ENCODE results near the gene RHO.
"Not testable (repeated sequence)": the region's sequence is repeated elsewhere in the genome, so short reads cannot be mapped to it uniquely, and the experiment has no call there.

The RHO gene

GRCh38 chr3:129528589-129529100 lies at the start of gene RHO:
TSS of gene RHO (plus strand) at chr3:129528639. CDS start at chr3:129528734, 95 bp downstream.
- no peak for DNase-seq (ENCODE audit: low read depth)

GRCh38 chr3:129481225-129481765 lies 47.1 kb upstream of the RHO start:
- DNase-seq (ENCODE audit: low read depth), result not testable (repeated sequence)

GRCh38 chr3:129481766-129482332 lies 46.6 kb upstream of the RHO start:
- DNase-seq (ENCODE audit: low read depth), result peak; percentile 12

GRCh38 chr3:129482721-129483120 lies 45.7 kb upstream of the RHO start:
- no peak for DNase-seq (ENCODE audit: low read depth)

GRCh38 chr3:129483870-129484269 lies 44.6 kb upstream of the RHO start:
- no peak for DNase-seq (ENCODE audit: low read depth)

- DNase-seq (ENCODE audit: low read depth), result not testable (repeated sequence)
Observed at GRCh38 chr3:129485146-129485545, 43.3 kb upstream of the RHO start.

GRCh38 chr3:129485721-129486663 lies 42.4 kb upstream of the RHO start:
- DNase-seq (ENCODE audit: low read depth), result no peak

GRCh38 chr3:129486664-129487035 lies 41.8 kb upstream of the RHO start:
- DNase-seq (ENCODE audit: low read depth), result no peak

- DNase-seq (ENCODE audit: low read depth), result no peak
Observed at GRCh38 chr3:129487183-129487867, 41.1 kb upstream of the RHO start.

GRCh38 chr3:129487868-129488335 lies 40.5 kb upstream of the RHO start:
- not testable (repeated sequence) for DNase-seq (ENCODE audit: low read depth)

- DNase-seq (ENCODE audit: low read depth), result not testable (repeated sequence)
Observed at GRCh38 chr3:129489258-129489657, 39.2 kb upstream of the RHO start.

GRCh38 chr3:129490273-129490675 lies 38.2 kb upstream of the RHO start:
- peak; percentile 26 for DNase-seq (ENCODE audit: low read depth)

GRCh38 chr3:129491077-129491476 lies 37.4 kb upstream of the RHO start:
- DNase-seq (ENCODE audit: low read depth), result not testable (repeated sequence)

- no peak for DNase-seq (ENCODE audit: low read depth)
Observed at GRCh38 chr3:129491794-129492193, 36.6 kb upstream of the RHO start.

GRCh38 chr3:129492691-129493090 lies 35.7 kb upstream of the RHO start:
- DNase-seq (ENCODE audit: low read depth), result no peak

- DNase-seq (ENCODE audit: low read depth), result no peak
Observed at GRCh38 chr3:129493206-129493605, 35.2 kb upstream of the RHO start.

- DNase-seq (ENCODE audit: low read depth), result not testable (repeated sequence)
Observed at GRCh38 chr3:129494499-129494898, 33.9 kb upstream of the RHO start.

GRCh38 chr3:129495006-129495639 lies 33.3 kb upstream of the RHO start:
- DNase-seq (ENCODE audit: low read depth), result not testable (repeated sequence)

GRCh38 chr3:129497876-129498275 lies 30.6 kb upstream of the RHO start:
- DNase-seq (ENCODE audit: low read depth), result not testable (repeated sequence)

GRCh38 chr3:129498603-129499488 lies 29.6 kb upstream of the RHO start:
- not testable (repeated sequence) for DNase-seq (ENCODE audit: low read depth)

Data from activated T-cell treated with anti-CD3 and anti-CD28 coated beads for 24 hours (primary cell).